Superior temporal gyrus (tissue), 1 donor: Measurements from ENCODE around the gene CLCNKB.

Experiments
- DNase-seq: peaks from one replicate; pipeline ENCODE4 v3.0.0-alpha.2; 2016; ENCODE audit errors: extremely low spot score

CLCNKB gene

GRCh38 chr1:16094453-16095158 lies 51.0 kb downstream of the CLCNKB start:
- DNase-seq, result no peak

GRCh38 chr1:16095447-16095846 lies 51.9 kb downstream of the CLCNKB start:
- DNase-seq, result no peak

- DNase-seq, result no peak
These were observed 55.8 kb downstream of the CLCNKB start for GRCh38 chr1:16099412-16099811.

- no peak for DNase-seq
These were observed 58.0 kb downstream of the CLCNKB start for GRCh38 chr1:16101623-16102022.
